ENCODE data around the gene EXOC4.

DNA sequence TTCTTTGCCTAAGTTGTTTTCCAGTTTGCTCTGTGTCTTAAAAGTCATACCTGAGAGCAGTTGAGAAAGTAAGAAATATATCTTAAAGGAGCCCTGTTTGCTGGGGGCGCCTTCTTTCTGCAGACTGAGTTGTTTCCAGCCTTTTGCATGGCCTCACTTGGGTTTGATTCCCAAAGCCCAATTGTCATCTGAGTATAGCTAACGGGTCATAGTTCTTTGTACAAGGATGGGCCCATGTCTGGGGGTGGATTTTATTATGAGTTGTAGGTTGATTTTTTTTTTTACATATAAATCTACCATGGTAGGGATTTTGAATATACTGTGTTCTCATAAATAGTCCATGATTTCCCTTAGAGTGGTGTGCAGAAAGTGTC lies 555.6 kb downstream of the EXOC4 start:
- TF ChIP-seq CTCF (IDR thresholded peaks at IDR 0.05) (no peak), POLR2A (IDR thresholded peaks at IDR 0.05) (no peak)

Measured in lower leg skin (tissue), 3 donors.